ENCODE measurements around the gene JUP.

The JUP gene

DNA sequence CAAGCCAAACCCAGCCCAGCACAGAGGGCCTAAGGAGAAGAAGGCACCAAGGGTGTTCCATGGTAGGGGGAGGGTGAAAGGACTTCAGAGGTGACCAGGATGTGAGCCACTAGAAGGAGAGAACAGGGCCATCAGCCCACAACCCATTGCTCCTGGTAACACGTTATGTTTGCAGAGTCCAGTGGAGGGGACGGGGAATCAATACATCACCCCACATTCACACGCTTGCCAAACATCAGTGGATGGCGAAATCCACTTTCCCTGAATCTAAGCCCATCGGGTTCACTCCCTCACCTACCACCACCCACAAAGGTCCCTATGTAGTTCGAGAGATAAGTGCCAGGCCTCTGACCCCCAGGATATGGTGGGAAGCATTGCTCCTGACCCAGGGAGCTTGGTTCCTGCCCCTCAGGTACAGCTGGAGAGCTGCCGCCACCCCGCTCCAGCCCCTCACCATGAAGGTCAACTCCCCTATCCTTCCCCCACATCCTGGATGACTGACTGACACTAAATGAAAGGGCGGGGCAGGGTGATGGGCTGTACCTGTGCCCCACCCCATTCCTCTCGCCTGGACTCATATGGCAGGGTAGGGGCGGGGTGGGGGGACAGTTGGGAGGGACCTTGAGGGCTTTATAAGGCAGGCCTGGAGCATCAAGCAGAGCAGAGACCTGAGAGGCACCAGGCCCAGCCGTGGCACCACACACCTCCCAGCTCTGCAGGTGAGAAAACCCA is 74.7 kb downstream of the JUP start, which contains the start of gene GAST:
Gene GAST (plus strand): TSS at position 663 of the 732 bp plus-strand sequence. CDS start 3,106 bp downstream, outside the sequence.
- DNase-seq = no peak

DNA sequence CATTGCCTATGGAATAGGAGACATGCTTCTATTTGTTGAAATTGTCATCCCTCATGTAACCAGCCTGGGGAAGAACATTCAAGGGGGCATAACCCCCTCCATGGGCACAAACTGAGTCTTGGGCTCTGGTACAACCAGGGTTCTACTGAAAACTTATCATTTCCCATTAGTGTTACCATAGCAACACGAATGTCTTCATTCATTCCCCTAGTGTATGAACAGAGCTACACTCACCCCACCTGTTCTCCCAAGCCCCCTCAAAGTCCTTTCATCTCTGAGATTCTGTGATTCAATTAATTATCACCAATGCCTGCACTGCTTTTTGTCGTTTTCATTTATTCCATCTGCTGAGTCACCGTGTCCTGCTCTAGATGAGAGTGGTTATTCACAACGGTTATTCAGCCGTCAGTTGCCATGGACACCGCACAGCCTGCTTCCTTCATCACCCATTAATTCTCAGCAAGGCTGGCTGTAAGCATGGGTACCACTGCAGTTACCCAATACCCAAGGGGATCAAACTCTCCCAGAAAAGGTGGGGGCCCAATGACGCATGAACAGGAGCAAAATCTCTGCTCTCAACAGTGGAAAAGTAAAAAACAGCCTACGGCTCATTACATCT is 75.9 kb downstream of the JUP start:
- DNase-seq = peak; percentile 44

DNA sequence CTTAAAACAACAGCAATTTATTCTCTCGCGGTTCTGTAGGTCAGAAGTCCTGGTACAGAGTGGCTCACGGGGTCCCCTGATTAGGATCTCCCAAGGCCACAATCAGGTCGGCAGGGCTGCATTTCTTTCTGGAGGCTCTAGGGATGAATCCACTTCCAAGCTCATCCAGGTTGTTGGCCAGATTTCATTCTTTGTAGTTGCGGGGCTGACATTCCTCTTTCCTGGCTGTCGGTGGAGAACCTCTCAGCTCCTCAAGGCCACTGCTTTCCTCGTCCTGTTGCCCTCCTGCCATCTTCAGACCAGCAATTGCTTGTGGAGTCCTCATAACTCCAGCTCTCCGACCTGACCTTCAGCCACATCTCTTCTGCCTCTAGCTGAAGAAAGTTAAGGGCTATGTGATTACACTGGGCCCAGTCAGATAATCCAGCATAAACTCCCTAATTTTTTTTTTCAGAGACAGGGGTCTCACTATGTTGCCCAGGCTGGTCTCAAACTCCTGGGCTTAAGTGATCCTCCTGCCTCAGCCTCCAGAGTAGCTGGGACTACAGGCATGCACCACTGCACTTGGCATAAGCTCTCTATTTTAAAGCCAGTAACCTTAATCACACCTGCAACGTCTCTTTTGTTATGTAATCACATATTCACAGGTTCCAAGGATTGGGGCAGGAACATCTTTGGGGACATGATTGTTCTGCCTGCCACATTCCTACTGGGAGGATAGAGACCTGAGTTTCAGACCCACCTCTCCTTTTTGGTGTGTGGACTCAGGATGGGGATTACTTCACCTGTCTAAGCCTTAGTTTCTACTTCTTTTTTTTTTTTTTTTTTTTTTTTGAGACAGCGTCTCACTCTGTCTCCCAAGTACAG is 78.5 kb downstream of the JUP start:
- DNase-seq = no peak

DNA sequence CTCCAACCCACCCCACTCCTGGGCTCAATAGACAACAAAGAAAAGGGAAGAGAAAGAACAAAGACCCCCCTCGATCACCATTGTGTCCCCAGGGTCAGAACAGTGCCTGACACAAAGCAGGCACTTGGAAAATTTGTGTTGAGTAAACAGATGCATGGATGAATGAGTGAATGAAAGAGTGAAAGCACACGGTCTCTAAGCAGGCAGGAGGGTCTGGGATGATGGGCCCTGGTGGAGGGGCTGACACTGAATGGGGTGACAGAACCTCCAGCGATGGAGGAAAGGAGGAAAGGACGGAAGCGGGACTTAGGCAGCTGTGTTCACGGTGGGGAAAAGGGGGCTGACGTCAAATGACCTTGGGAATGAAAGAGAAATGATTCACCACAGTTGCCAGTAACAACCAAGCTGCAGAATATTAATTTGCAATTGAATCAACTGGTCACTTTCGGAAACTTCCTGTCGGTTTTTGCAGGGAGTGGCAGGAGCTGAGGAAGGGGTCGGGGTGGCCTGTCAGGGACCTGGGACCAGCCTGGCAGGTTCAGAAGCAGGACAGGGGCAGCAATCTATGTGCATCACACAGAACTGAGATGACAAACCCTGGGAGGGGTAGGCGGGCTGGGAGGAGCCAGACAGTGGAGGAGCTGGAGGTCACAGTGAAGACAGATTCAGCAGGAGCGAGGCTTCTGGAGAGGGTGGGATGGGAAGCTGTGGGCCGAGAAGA is 81.1 kb downstream of the JUP start:
- DNase-seq = peak; percentile 59
